Stimulated activated naive CD4-positive, alpha-beta T cell treated with Interleukin-2 at 50 U/mL for 16 hours (primary cell): ENCODE measurements around the gene SEC31A.
A peak's percentile ranks its signal among the peaks of the same experiment; 100 is the strongest.
"Not testable (repeated sequence)": the region's sequence is repeated elsewhere in the genome, so short reads cannot be mapped to it uniquely, and the experiment has no call there.

ENCODE experiments used
- DNase-seq: peaks from one replicate; lab custom pipeline; 2025; lab: John Stamatoyannopoulos, UW

SEC31A gene

DNA sequence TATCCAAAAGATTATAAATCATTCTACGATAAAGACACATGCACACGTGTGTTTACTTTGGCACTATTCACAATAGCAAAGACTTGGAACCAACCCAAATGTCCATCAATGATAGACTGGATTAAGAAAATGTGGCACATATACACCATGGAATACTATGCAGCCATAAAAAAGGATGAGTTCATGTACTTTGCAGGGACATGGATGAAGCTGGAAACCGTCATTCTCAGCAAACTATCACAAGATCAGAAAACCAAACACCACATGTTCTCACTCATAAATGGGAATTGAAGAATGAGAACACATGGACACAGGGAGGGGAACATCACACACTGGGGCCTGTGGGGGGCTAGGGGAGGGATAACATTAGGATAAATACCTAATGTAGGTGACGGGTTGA, 57.9 kb downstream of the SEC31A start:
- not testable (repeated sequence) for DNase-seq

GRCh38 chr4:82825425-82825824, 65.5 kb downstream of the SEC31A start:
- DNase-seq: no peak

DNA sequence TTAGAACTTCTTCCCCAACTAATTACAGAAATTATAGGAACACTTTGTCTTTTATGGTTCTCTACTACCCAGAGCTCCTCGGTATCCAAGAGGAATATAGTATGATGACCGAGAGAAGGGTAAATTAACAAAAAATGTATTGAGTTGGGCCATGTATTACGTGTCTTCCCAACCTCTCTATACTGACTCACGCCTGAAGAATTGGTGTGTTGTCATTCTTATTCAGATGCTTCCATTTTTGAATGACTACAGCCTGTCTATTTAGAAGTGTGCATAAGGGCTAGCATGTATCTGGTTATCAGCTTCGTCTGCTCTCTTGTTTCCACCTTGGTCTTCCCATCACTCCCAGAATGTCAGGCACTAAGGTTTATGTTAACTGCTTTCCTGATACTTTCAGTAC, 67.9 kb downstream of the SEC31A start:
- DNase-seq: no peak

DNA sequence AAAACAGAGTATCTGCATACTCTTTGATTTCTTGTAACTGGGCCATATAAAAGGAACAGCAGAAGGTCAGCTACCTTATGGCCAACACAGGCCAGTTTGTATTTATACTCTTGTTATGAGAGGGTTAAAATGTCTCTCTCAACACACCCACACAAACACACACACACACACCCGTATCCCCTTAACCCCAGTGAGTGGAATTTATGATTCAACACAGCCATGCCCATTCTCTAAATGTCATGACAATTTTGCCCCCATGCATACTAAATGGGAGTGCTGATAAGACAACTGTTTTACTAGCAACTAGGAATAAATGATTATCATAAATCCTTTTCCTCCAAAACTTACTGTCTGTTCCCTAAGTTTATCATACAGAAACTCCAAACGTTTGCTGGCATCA, 70.3 kb downstream of the SEC31A start:
- DNase-seq: no peak

DNA sequence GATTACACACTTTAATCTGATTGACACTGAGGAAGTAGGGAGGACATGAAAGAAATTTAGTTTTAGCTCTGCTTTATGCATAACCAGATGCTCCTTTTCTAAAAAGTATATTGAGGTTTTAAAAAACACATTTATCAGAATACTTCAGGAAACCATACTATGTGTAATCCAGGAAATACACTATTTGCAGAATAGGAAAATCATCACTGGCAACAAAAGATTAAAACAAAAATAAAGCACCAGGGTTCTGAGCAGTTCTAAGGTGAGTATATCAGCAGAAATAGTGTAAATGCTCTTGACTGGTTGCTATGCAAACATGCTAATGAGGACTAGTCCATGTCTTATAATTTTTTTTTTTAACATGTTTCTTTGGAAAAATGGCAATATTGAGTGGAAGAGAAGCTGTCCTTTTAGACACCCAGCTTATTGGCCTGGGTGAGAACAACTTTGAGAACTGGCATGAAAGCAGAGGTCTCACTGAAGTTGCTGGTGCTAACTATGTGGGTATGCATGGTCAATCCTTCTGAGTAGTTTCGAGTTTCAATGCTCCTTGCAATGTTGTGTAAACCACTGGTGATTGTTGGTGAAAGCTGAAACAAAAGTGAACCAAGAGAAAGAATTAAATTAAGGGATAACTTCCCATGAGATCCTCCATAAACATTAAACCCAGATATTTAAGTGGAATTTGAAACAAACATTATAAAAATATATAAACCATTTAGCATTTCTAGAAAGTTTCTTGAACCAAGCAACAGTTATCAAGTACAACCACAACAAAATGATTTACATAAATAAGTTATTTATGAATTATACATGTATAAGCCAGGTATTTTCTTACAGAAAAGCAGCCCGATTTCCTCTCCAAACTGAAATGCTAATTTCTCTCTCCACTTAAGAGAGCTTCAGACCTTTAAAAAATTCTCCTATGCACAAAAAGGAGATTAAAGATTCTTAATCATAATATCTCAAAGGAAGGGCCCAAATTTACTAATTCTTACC, 72.0 kb downstream of the SEC31A start:
- no peak for DNase-seq

DNA sequence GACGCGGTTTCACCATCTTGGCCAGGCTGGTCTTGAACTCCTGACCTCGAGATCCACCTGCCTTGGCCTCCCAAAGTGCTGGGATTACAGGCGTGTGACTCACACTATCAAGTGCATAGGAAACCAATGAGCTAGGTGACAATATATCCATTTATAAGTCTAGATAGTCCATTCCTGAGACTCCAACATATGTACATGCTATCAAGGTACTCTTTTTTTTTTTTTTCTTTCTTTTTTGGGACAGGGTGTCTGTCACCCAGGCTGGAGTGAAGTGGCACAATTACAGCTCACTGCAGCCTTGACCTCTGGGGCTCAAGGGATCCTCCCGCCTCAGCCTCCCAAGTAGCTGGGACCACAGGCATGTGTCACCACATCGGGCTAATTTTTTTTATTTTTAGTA, 74.1 kb downstream of the SEC31A start:
- DNase-seq: not testable (repeated sequence)

- DNase-seq: no peak
These were observed 76.9 kb downstream of the SEC31A start for GRCh38 chr4:82814034-82814433.

- no peak for DNase-seq
These were observed 79.1 kb downstream of the SEC31A start for GRCh38 chr4:82811838-82812341.

DNA sequence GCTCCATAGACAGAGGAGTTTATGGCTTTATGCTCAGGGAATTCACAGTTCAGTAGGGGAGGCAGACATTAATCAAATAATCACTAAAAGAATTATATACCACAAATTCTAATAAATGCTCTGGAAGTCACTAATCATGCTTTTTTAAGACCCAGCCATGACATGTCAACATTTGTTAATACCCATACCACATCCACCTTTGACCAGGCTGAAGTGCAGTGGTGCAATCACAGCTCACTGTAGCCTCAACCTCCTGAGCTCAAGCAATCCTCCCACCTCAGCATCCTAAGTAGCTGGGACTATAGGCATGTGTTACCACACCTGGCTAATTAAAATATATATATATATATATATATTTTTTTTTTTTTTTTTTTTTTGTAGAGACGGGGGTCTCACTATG, 79.6 kb downstream of the SEC31A start:
- DNase-seq: no peak

GRCh38 chr4:82810176-82810575, 80.8 kb downstream of the SEC31A start:
- DNase-seq: no peak

DNA sequence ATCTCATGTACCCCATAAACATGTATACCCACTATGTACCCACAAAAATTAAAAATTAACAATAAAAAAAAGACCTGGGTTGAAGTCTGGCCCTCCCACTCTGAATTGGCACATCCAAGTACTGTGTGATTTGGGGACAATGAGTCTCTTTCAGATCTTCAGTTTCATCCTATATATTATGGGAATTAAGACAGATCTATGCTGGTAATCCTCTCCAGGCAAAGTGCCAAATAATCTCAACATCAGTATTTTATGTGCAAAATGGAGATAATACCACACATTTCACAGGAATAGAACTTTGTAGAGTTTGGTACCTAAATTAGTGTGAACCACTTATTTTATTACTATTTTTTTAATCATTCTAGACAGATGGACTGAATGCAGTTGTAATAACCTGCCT, 81.3 kb downstream of the SEC31A start:
- DNase-seq: no peak

DNA sequence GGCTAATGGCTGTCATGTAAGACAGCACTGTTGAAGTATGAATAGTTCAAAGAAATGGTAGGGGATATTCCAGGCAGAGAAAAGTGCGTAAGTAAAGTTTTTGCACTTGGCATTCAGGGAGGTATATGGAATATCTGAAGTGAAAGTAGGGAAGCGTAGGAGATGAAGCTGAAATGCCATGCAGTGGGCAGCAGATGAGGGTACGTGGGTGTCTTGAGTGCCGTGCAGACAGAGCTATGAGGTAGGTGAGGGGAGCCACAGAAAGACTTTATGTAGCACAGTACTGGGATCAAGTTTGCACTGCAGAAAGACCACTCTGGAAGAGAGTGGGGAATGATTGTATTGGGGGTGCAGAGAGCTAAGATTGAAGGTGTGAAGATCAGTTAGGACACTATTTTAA, 87.2 kb downstream of the SEC31A start:
- DNase-seq: no peak

- DNase-seq: no peak
These were observed 88.0 kb downstream of the SEC31A start for GRCh38 chr4:82802911-82803310.

GRCh38 chr4:82801910-82802521, 88.9 kb downstream of the SEC31A start:
- DNase-seq: no peak

DNA sequence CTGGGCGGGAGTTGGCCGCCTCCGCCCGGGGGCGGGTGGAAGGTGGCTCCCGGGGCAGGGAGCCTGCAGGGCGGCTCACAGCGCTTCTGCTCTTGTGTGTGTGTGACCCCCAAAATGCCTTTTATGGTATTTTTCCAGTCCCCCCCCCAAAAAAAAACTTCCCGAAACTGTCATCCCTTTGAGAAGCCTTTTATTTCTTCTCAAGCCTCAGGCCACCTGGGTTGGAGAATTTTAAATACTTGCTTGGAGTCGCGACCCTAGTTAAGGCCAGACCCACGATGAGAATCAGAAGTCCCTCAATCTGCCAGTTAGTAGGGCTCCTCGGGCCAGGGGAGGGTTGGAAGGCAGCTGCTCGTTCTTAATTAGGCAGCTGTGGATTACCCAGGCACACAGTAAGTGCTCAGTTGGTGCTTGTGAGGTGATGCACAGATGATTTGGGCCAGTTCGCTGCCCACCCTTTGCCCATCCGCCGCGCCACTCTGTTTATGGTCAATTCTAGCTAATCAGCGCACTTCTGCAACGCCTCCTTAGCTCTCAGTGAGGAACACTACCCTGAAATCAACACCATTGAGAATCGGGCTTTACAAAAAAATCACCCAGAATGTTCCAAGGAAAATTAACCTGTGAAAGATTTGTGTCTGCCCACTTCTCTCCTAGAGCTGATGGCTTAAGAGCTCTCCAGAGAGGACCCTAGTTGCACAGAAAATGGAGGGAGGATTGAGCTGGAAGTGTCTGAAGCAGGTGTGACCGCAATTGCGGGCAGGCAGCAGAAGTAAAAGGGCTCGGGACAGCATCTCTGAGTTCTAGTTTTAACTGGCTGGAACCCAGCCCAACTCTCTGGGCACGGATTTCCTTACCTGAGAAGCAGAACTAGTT, 91.7 kb downstream of the SEC31A start:
- no peak for DNase-seq

DNA sequence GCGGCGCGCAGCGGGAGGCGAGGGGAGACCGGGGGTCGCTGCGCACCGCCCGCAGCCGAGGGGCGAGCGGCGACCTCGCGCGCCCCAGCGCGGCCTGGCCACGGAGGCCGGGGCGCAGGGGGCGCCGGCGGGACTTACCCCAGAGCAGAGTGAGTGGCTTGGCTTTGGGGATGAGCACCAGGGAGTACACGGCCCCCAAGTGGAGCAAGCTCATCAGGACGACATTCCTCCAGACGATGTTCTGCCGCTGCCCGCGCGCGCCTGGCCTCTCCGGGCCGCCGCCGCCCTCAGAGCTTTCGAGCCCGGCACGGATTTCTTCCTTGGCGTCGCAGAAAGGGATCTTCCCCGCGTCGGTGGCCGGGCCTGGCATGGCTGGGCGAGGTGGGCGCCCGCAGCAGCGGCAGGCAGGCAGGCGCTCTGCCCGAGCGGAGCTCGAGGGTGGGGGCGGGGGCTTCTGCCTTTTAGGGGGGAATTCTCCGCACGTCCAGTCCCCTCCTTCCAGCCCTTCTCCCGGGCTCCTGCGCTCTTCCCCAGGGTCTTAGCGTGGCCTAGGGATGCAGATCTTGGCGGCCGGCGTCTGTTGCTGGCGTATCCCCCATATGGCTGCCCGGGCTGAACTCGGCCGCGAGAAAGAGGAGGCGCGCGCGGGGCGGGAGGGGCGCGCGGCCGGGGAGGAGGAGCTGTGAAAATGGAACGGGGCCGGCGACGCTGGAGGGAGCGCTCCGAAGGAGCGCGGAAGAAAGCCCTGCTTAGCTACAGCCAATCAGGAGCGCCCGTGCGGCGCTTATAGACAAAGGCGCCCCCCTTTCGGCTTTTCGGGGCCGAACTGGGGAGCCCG, 92.6 kb downstream of the SEC31A start, which contains the start of gene SCD5:
SCD5 (minus strand) TSS at position 629 of the 838 bp plus-strand sequence; CDS start at position 370, 259 bp downstream.
- DNase-seq: peak; percentile 2

- DNase-seq: no peak
These were observed 93.4 kb downstream of the SEC31A start for GRCh38 chr4:82797405-82798111.

DNA sequence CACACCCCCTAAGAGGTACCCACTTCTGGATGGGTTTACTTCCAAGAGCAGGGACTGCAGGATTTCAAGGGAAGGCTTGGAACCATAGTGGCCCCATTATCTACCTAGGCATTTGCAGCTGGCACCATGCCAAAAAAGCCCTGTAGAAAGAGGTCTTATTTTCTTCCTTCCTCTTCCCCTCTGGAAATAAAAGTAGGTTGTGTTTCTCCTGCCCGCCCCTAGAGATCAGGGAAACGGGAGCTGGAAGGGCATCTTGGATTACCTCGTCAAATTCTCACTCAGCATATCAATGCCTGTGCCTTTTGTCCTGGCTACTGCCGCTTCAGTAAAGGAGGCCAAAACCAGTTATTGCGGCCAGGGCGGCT, 93.9 kb downstream of the SEC31A start:
- DNase-seq: no peak

DNA sequence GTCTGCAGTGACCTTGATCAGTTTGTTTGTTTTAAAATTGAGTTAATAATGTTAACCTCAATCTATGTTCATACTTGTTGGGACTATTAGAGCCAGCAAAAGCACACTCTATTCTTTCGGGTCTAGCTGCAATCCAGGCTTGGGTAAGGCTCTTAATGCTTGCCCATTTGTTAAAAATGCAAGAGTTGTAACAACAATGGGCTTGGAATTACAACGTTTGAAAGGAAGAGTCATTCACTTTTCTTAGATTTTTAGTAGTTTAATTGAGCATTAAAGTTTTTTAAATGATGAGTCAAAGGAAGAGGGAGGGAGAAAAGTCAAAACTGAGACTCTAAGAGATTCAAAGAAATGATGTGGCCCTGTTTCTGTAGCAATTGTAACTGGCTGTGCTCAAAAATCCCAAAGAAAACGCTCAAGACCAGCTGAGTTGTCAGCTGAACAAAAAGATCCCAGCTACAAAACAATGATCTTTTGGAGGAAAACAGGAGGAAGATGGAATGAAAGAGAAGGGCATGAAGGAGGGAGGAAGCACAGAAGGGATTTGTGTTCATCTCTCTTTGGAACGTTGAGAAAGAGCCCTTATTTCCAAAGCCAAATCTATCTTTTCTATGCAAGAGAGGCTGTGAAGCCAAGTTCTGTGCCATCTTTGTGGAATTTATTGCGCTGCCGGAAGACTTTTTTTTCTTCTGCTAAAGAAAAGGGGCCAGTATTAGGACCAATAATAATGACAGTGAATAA, 97.9 kb downstream of the SEC31A start:
- DNase-seq: no peak

DNA sequence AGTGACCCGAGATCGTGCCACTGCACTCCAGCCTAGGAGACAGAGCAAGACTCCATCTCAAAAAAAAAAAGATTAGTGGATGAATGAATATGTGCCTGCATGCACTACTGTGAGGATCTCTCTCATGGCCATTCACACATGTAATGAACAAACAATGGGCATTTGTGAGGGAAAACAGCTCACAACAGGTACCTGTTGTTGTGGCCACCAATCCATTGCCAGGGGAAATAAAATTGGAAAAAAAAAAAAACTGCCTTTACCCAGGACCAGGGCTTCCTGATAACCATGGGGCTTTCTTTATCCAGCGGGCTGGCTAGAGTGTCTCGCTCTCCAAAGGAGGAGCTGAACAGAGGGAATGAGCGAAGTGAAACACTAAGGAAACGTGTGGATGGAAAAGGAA, 99.8 kb downstream of the SEC31A start:
- DNase-seq: no peak
